ENCODE data around the gene UQCR10. TPM values are rescaled to one million over a fixed set of nuclear protein-coding genes. Genes with fewer than 3 reads are reported as not detected.

UQCR10 gene
- total RNA-seq, 1 experiment from 2014 or later = 119 TPM

- TF ChIP-seq REST (IDR thresholded peaks at IDR 0.05; ENCODE audit: low read depth) (no peak), POLR2A (IDR thresholded peaks at IDR 0.05; ENCODE audit: borderline replicate concordance, extremely low read depth, insufficient read depth, insufficient read length) (no peak), POLR2AphosphoS5 (IDR thresholded peaks at IDR 0.05; ENCODE audit: low read depth, low read length) (no peak), EZH2 (IDR thresholded peaks at IDR 0.05) (no peak), ELF1 (IDR thresholded peaks at IDR 0.05; ENCODE audit: borderline replicate concordance, low read depth) (no peak)
Measured at GRCh38 chr22:29733362-29734201, 33.6 kb upstream of the UQCR10 start (continued).

DNA sequence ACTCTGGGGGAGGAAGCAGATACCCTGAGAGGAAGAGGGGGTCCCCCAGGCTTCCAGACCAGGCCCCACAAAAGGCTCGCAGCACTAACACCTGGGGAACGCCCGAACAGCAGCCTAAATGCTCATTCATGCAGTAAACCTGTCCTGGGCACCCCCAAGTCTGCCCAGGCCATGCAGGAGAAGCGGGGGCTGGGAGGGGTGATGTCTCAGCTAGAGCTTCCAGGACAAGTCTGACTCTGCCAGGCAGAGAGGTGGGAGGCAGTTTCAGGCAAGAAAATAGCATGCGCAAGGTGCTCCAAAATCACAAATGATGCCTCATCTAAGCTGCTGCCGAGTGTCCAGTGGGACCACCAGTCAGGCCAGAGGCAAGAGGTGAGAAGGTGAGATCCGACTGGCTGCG is 32.8 kb upstream of the UQCR10 start:
- ChIA-PET CTCF (no interaction called here), RAD21 (ENCODE audit: low non-redundant PET in 1 of 2, low total read pairs in 2 of 2, uncharacterized antibody in 2 of 2, unreplicated experiment in 2 of 2) (no interaction called here), POLR2A (no interaction called here)
- Histone ChIP-seq H3K9ac (ENCODE audit: low read length) (no peak overlapping the region), H3K4me2 (ENCODE audit: low read length) (no peak overlapping the region), H3K79me2 (ENCODE audit: insufficient read depth, low read length) (no peaks in the 10 kb centered on the region), H3K36me3 (ENCODE audit: control insufficient read depth in 1 of 2, insufficient read depth in 2 of 2, low read length in 2 of 2) (no peaks in the 10 kb centered on the region), H3K9me2 (ENCODE audit: insufficient read depth) (no peaks in the 10 kb centered on the region), H3K27me3 (ENCODE audit: insufficient read depth, low read length) (no peaks in the 10 kb centered on the region), H2AFZ (ENCODE audit: low read depth, low read length, poor library complexity, severe bottlenecking) (no peak overlapping the region), H3K27ac (ENCODE audit: low read depth, low read length) (no peak overlapping the region), H3K4me3 (replicated peaks in 1 of 2; ENCODE audit: low read depth in 1 of 2, low read length in 2 of 2) (no peak overlapping the region), H3K4me1 (ENCODE audit: control insufficient read depth in 1 of 2, insufficient read depth in 2 of 2, low read length in 2 of 2) (no peaks in the 10 kb centered on the region), H4K20me1 (ENCODE audit: insufficient read depth) (no peaks in the 10 kb centered on the region), H3K9me3 (ENCODE audit: control insufficient read depth in 1 of 2, insufficient read depth in 1 of 2, low read depth in 1 of 2, low read length in 2 of 2) (no peaks in the 10 kb centered on the region)
- no peak for DNase-seq (ENCODE audit: low read depth, low spot score)
- TF ChIP-seq TCF7L2 (IDR thresholded peaks at IDR 0.05; ENCODE audit: borderline replicate concordance, extremely low read depth, insufficient read depth, insufficient read length) = no peak
- TF ChIP-seq YY1 (IDR thresholded peaks at IDR 0.05; ENCODE audit: extremely low read depth, insufficient replicate concordance, low read depth, low read length) = no peak
- TF ChIP-seq REST (IDR thresholded peaks at IDR 0.05; ENCODE audit: low read depth) = no peak
- TF ChIP-seq SP1 (IDR thresholded peaks at IDR 0.05; ENCODE audit: low read depth) = no peak
- no peak for TF ChIP-seq SRF (IDR thresholded peaks at IDR 0.05; ENCODE audit: low read depth)
- TF ChIP-seq ZNF274 (IDR thresholded peaks at IDR 0.05; ENCODE audit: low read depth, low read length) = no peak
- no peak for TF ChIP-seq CTCF (IDR thresholded peaks at IDR 0.05 in 2 of 3, conservative IDR thresholded peaks at IDR 0.05 in 1 of 3; ENCODE audit: borderline replicate concordance in 1 of 3, insufficient read depth in 1 of 3, low read depth in 2 of 3, low read length in 2 of 3)
- TF ChIP-seq POLR2A (IDR thresholded peaks at IDR 0.05; ENCODE audit: borderline replicate concordance, extremely low read depth, insufficient read depth, insufficient read length) = no peak
- ATAC-seq = no peak
- BruUV-seq (replicated peaks) = no TSS peak
- intact Hi-C loops (cut with micrococcal nuclease) = no loop called here

Measured in HCT116 (cell line).